Measurements from ENCODE around the gene VWA1.
A peak's percentile ranks its signal among the peaks of the same experiment; 100 is the strongest.
"Not testable (repeated sequence)": the region's sequence is repeated elsewhere in the genome, so short reads cannot be mapped to it uniquely, and the experiment has no call there.

VWA1 gene

DNA sequence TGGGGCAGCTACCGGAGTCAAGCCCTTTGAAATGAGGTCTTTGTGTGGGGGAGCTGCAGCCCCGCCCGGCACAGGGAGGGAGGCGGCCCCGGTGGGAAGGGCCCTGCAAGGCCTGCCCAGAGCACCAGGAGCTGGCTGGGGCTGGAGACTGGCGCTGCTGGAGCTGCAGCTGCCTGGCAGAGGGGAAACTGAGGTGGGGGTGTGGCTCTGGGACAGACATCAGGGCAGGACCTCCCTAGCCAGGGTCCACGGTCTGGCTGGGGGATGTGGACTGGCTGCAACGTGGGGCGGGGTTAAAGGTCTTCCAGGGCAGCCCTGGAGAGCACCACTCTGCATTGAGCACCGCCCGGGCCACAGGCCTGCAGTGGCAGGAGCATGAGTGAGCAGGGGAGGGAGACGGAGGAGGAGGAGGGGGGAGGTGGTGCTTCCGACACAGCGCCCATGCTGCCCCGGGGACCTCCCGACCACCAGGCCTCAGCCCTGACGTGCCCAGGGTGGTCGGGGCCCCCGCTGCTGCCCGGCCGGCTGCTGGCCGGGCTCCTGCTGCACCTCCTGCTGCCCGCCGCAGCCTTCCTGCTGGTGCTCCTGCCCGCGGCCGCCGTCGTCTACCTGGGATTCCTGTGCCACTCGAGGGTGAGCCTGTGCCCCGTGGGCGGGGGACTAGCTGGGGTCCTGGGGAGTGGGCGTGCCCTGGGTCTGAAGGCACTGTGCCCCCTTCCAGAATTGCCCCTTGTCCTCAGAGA, 9.6 kb upstream of the VWA1 start:
- DNase-seq = no peak

DNA sequence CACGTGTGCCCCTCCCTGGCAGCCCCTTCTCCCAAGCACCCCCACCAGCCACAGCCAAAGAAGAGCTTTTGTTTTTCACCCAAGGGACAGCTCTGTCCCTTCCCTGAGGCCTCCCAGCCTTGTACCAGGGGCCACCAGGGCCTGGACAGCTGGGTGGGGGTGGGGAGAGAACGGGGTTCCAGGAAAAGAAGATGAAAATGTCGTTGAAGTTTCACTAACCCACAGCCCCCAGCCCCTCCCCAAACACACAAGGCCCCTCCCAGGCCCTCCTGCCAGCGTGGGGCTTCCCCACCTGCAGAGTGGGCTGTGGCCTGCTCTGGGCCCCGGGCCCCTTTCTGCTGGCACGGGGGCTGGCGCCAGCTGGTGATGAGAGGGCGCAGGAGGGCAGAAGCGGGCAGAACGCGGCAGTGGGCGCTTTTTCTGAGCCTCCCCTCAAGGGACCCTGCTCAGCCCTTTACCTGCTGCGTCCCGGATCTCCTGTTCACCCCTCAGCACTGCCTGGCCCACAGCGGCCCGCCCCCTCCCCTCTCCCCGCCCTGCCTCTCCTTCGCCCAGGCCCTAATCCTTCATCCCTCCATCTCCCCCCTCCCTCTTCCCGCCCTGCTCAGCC, 8.9 kb upstream of the VWA1 start:
- DNase-seq = peak; percentile 35

DNA sequence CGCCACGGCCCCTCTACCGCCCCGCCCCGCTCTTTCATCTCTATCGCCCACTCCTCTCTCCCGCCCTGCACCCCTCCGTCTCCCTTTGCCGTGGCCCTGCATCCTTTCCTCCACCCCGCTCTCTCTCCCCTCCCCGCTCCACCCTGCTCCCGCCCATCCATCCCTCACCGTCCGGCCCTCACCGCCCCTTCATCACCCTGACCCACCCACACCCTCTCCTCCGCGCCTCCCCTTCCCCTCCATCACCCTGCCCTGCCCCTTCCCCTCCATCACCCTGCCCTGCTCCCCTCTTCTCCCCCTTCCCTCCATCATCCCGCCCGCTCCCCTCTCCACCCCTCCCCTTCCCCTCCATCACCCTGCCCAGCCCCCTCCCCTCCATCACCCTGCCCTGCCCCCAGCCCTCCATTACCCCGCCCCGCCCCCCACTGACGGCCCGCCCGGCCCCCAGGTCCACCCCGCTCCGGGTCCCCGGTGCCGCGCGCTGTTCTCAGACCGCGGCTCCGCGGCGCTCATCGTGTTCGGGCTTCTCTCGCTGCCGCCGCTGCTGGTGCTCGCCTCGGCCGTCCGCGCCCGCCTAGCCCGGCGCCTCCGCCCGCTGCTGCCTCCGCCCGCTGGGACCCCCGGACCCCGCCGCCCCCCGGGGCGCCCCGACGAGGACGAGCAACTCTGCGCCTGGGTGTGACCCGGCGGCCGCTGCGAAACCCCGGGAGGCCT, 8.2 kb upstream of the VWA1 start:
- no peak for DNase-seq

DNA sequence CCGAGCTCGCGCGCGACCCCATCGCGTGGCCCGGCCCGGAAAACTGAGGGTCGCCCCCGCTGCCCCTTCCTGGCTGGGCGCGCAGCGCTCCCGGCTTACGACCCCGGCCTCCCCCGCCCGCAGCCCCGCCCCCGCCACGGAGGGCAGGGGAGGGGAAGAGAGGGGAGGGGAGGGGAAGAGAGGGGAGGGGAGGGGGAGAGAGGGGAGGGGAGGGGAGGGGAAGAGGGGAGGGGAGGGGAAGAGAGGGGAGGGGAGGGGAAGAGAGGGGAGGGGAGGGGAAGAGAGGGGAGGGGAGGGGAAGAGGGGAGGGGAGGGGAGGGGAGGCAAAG, 7.7 kb upstream of the VWA1 start:
- DNase-seq = no peak

DNA sequence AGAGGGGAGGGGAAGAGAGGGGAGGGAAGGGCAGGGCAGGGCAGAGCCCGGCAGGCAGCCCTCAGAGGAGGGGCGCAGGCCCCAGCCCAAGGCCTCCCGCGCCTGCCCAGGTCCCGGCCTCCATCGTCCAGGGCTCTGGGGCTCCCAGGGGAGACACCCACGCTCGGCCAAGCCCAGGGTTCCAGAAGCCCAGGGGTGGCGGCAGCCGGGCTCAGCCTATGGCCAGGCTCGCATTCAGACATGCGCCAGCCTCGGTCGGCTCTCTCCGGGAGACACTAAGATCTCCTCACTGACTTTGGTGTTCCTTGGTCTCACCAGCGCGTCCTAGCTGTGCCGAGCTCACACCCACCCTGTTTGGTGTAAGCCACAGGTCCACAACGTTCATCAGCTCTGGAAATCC, 7.3 kb upstream of the VWA1 start:
- no peak for DNase-seq

DNA sequence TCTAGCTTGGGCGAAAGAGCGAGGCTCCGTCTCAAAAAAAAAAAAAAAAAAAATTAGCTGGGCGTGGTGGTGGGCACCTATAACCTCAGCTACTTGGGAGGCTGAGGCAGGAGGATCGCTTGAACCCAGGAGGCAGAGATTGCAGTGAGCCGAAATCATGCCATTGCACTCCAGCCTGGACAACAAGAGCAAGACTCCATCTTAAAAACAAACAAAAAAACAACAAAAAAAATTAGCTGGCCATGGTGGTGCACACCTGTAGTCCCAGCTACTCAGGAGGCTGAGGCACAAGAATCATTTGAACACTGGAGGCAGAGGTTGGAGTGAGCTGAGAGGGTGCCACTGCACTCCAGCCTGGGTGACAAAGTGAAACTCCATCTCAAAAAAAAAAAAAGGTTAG, 6.5 kb upstream of the VWA1 start:
- not testable (repeated sequence) for DNase-seq

DNA sequence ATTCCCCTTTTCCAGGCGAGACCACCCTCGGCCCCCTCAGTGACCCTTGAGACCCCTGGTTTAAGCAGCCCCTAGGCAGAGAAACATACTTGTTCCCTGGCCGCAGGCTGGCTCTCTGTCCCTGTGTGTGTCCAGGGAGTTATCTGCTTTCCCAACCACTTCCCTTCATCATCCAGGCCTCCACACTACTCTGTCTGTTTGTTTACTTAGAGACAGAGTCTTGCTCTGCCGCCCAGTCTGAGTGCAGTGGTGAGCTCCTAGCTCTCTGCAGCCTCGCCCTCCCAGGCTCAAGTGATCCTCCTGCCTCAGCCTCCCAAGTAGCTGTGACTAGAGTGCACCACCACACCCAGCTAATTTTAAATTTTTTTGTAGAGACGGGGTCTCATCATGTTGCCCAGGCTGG, 5.8 kb upstream of the VWA1 start:
- DNase-seq = no peak

DNA sequence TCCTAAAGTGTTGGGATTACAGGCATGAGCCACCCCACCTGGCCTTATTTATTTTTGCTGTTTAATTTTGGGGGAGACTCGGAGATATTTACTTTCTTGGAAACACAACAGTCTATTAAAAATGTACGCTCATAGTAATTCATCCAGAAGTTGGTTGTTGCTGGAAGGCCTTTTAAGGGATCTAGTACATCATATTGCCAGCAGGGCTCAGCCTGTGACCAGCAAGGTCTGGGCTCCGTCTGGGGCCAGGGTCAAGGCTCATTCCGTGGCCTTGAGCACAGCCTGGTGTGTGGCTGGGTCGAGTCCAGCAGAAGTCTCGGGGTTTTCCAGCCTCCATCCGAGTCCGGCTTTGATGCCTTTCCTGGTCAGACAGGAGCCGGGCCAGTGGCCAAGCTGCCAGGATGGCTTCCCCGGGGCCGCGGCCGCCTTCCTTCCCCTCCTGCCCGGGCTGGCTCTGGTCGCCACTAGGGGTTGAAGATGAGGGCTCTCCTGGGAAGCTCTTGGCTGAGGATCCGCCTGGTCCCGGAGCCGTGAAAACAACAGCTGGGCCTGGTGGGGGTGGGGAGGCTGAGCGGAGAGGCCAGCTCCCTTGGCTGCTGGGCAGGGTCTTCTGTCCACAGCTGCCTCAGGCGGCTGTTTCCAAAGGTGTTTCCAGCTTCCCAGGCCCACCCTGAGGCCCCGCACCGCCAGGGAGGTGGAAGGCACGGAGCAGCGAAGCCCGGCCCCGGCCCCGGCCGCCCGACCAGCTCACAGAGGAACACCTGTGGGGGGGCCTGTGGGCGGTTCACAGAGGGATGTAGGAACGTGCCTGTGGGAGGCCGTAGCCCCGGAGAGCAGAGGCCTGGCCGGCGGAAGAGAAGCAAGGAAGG, 5.1 kb upstream of the VWA1 start:
- DNase-seq = peak; percentile 30

DNA sequence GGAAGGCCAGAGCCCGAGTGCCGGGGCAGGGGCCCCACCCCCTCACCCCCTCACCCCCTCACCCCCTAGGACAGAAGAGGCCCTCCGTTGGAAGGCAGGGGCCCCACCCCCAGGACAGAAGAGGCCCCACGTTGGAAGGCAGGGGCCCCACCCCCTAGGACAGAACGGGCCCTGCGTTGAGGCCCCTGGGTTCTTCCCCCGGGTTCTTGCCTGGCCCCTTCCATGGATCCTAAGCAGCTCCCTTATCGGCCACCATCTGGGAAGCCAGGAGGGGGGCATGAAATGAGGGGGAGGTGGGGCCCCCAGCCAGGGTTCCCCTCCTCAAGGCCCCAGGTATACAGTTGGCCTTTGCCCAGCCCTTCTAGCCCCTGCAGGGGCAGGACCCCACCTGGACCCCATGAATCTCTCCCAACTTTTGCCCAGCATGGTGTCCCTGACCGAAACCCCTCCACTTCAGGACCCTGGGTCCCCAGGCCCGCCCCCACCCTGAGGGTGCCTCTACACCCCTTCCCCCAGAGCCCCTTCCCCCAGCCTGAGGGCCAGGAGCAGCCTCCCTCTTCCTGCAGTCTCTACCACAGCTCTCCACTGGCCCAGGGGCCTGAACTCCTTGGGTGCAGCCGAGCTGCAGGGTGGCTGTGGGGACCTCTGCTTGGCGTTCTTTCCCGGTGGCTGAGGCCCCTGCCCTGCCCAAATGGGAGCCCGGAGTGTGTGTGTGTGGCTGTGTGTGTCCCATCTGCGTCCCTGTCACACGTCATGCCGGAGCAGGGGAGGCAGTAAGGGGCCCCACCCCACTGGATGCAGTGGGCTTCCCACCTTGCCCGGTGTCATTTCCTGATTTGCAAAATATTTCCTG, 4.3 kb upstream of the VWA1 start:
- peak; percentile 38 for DNase-seq

DNA sequence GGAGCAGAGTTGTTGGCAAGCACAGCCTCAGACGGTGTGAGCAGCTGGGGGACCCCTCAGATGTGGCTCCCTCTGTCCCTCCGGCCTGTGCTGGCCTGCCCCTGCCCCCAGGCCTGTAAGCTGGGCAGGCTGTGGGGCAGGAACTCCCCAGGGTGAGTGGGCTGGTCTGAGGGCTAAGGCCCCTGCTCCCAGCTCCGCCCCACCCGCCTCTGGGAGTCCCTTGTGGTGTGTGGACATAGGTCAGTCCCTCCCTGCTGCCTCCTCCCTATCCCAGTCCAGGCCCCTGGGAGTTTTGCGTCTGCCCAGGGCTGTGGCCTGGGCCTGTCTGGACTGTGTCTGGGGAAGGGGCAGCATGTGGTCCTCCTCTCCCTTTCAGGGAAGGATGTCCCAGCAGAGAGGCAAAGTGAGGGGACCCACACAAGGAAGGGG, 3.6 kb upstream of the VWA1 start:
- DNase-seq = no peak

DNA sequence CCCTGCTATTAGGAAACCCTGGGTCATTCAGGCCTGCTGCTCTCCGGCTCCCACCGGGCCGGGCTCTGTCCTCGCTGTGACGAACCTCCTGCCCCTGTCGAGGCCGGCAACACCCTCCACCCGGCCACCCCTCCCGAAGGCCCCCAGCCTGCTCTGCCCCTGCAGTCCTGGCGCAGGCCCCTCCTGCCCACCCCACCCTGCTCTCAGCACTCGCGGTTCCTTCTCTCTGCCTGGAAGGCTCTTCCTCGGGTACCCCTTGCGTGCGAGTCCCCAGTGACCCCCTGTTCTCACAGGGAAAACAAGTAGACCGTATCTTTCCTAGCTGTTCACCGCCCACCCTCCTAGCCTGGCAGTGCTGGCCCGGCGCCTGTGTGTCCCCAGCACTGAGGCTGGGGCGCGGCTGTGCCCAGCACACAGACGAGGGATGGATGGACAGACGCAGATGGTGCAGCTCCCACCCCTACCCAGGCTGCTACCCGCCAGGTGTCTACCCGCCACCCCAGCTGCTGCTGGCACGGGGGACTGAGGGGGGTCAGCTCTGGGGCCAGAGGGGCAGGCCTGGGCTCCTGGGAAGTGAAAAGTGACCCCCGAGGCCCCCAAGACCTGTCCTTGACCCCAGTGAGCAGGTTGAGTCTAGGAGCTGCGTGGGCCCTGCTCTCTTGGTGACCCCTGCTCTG, 3.1 kb upstream of the VWA1 start:
- no peak for DNase-seq

DNA sequence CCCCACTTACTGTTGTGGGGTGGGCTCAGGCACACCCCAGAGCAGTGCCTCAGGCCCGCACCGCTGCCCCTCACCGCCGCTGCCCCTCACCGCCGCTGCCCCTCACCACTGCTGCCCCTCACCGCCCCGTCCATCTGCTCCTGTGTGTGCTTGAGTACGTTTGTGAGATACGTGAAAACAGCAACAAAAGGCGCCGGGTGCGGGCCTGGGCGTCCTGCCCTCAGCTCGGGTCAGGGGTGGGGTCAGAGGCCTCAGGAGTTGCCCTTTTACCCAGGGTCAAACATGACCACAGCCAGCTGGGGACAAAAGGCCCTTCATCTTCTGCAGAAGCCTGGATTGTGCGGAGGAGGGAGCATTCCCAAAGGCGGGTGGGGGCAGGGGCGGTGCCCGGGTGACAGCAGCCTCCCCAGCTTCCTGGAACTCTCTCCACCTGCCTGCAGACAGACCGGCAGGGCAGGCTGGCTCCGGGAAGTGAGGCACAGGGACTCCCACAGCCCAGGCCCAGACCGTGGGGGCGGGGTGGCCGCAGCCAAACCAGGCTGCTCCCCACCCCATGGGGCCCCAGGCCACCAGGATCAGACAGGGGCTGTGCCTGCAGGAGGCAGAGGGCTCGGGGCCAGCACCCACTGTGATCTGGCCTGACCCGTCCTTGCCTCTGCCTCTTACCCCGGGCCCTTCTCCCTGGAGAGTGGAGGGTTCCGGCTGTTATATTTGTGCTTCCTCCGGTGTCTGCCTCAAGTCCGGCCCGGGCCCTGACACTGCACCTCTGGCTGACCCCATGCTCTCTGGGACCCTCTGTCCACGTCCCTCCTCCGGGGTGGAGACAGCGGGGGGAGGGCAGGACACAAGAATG, 2.3 kb upstream of the VWA1 start:
- DNase-seq = peak; percentile 50

DNA sequence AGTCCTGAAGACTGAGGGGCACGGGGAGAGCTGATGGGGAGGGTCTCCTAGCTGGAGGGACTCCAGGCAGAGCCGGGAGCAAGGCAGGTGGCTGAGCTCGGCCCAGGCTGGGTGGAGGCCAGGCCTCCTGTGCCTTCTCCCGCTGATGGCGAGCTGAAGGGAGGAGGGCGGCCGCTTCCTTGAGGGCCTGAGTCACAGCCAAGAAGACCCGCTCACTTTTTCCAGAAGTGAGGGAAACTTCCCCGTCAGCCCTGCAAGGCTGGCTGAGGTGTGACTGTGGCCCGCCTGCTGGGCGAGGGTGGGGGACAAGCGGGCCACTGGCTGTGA, 1.7 kb upstream of the VWA1 start:
- DNase-seq = no peak

DNA sequence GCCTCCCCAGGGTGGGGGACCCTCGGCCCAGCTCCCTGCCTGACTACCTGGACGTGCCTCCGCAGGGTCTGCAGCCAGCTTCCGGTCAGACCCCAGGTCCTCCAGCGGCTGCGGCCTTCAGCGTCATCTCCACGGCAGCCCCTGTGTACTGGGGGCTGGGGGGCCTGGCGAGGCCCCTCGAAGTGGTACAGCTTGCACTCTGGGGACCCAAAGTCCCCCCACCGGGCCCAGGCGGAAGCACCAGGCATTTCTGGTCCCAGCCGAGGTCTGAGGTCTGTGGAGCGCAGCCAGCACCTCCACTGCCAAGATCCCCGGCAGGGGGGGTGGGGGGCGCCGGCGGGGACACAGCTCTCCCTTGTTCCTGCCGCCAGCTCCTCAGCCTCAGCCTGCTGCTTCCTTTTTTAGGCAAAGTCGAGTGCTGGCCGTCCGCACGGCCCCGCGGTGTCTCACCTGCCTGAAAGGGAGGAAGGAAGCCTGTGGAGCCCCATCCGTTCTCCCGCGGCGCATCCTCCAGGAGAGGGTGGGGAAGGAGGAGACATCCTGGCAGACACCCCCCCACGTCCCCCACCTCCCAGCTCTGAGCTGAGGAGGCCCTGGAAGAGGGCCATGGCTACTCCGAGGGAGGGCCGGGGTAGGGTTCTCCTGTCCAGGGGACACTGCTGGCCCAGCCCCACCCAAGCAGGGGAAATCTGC, 1.2 kb upstream of the VWA1 start:
- DNase-seq = no peak

DNA sequence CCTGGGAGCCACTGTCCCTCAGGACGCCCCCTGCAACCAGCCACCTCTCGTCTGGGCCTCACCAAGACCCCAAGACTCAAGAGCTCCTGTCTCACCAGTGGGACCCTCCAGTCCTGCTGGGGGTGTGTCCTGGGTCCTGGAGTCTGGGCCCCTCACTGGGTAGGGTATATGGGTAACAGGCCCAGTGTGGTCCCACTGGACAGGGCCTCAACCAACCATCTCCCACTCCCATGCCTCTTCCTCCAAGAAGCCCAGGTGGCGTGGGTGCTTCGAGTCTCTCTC, 725 bp upstream of the VWA1 start:
- no peak for DNase-seq

DNA sequence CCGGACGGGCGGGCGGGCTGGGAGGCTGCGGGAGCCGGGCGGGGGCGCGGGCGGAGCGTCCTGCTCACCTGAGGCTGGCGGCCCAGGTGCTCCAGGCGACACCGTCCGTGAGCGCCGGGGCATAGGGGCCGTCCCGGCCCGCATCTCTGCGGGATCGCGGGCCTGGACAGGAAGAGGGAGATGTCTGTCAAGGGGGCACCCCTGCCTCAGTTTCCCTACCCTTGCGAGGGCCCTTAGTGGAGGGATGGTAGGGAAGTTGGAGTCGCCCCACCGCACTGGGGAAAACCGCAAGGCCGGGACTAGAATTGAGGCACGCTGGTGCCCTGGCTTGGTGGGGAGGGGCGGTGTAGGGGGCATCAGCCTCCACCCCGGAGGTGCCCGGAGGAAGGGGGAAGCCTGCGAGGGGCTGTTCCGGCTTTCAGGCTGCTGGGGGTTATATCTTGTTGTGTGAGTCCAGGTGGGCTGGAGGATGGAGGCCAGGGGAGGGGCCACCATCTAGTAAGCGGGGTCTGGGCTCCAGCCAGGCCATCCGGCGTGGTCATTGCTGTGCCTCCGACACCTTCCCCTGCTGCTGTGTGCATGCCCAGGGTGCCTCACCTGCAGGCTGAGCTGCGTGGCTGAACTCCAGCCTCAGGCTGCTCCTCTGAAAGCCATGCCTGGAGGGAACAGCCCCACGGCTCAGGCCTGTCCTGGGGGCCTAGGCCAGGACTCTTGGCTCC, 580 bp downstream of the VWA1 start:
- DNase-seq = no peak

DNA sequence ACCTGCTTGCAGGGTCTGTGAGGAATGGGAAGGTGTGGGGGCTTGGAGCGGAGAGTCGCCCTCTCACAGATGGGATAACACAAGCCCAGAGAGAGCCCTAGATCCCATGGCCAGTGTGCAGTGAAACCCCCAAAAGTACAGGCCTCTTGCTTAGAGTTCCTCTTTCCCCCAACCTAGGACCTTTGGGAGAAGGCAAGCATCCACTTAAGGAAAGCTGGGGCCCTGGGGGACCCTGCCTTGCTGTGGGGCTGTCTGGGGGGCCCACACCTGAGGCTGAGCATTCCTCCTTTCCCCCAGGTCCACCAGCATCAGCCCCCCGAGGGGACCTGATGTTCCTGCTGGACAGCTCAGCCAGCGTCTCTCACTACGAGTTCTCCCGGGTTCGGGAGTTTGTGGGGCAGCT, 1.1 kb downstream of the VWA1 start:
- no peak for DNase-seq

DNA sequence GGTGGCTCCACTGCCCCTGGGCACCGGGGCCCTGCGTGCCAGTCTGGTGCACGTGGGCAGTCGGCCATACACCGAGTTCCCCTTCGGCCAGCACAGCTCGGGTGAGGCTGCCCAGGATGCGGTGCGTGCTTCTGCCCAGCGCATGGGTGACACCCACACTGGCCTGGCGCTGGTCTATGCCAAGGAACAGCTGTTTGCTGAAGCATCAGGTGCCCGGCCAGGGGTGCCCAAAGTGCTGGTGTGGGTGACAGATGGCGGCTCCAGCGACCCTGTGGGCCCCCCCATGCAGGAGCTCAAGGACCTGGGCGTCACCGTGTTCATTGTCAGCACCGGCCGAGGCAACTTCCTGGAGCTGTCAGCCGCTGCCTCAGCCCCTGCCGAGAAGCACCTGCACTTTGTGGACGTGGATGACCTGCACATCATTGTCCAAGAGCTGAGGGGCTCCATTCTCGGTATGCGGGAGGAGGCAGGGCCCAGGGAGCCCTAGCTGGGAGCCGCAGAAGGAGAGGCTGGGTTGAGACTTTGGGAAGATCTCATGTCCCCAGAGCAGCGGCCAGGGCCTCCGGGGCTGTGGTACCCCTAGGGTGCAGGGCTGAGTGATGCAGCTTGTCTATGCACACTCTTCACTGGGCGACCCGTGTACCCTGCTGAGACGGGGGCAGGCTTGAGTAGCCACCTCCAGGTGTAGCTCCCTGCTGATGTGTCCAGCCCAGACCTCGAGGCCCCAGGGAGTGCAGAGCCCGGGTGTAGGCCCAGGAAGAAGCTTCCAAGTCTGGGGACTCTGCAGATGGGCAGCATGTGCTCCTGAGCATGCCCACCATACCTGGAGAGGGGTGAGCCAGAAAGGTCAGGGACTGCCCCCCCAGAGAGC, 1.8 kb downstream of the VWA1 start:
- no peak for DNase-seq

DNA sequence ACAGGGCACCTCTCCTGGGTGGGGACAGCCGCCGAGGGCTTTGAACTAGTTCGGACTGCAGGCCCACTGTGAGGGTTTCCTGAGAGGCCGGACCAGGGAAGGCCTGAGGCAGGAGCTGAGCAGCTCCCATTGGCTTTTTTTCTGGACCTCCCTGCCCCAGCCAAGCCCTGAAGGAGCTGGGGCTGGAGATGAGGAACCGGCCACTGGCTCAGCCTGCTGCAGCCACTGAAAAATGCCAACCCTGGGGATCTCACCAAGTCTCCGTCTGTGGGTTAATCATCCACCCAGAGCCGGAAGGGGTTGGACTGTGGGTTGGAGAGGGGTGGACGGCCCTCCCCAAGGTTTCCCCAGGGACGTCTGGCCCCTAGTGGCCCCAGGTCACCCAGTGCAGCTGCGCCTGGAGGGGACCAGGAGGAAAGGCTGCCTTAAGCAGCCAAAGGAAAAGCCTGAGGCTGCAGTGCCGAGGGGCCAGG, 2.5 kb downstream of the VWA1 start:
- no peak for DNase-seq

All from NCI-H1694 treated with DMSO at 0.1 percent for 48 hours (cell line).